NCI-H510A treated with DMSO at 0.1 percent for 48 hours (cell line): ENCODE data around the gene SLC3A2.
"Not testable (repeated sequence)": the region's sequence is repeated elsewhere in the genome, so short reads cannot be mapped to it uniquely, and the experiment has no call there.

Experiments
- DNase-seq: peaks from one replicate; lab custom pipeline; 2025; lab: John Stamatoyannopoulos, UW

SLC3A2 gene

GRCh38 chr11:62931499-62932278, 51.0 kb downstream of the SLC3A2 start:
- no peak for DNase-seq

DNA sequence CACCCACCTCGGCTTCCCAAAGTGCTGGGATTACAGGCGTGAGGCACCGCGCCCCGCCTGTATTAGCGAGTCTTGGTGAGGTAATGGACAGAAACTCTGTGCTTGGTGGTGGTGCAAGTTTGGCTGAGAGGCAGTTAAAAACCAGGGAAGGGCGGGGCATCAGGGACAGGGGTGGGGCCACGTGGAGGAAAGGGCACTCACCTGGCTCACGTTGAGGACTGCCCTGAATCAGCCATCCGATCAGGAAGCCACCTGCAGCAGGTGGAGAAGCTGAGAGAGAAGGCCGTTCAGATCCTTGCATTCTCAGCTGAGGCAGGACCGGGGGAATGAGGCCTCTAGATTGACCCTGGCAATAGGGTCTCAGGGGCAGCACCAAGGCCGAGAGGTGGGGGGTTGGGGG, 52.6 kb downstream of the SLC3A2 start:
- DNase-seq, result no peak

- no peak for DNase-seq
Observed at GRCh38 chr11:62933750-62934495, 53.2 kb downstream of the SLC3A2 start.

DNA sequence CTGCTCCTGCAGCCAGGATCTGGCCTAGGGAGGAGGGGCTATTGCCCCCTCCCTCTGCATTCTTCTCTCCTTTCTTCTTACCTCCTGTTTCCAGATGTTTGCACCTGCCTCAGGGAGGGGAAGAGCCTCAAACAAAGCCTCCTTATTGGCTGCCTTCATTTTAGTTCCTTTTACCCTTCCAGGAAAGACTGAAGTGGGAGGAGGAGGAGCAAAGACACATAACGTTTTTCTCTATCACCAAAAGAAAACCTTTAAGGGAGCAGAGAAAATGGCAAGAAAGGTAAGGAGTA, 53.7 kb downstream of the SLC3A2 start:
- DNase-seq, result no peak

GRCh38 chr11:62937528-62937927, 56.8 kb downstream of the SLC3A2 start:
- not testable (repeated sequence) for DNase-seq
